Keratinocyte (primary cell): ENCODE results near the gene GAMT. TPM values are rescaled to one million over a fixed set of nuclear protein-coding genes. Genes with fewer than 3 reads are reported as not detected.

Experiments
- DNase-seq: peaks from one replicate; pipeline ENCODE4 v3.0.0-alpha.2; 2011; ENCODE audit warnings: low read depth, missing footprints, low spot score
- FAIRE-seq: peaks from 2 replicates; lab custom pipeline; 2011; peaks lifted over from hg19 to GRCh38; lab: Jason Lieb, UNC
- H2AFZ ChIP-seq: 2 replicates; pipeline ENCODE4 v1.6.0; 2012; ENCODE audit warnings: low read length, control low read depth, inconsistent platforms; ENCODE audit not compliant: control insufficient read depth
- H3K27ac ChIP-seq: 2 replicates; pipeline ENCODE4 v1.5.1; 2011; ENCODE audit warnings: low read length; ENCODE audit not compliant: control insufficient read depth, insufficient read depth
- H3K27me3 ChIP-seq: 3 replicates; pipeline ENCODE4 v1.6.0; 2011; ENCODE audit warnings: low read length; ENCODE audit not compliant: control insufficient read depth, insufficient read depth; ENCODE audit errors: extremely low read depth
- H3K36me3 ChIP-seq, 2 experiments: 2 replicates in 1 of 2; 3 replicates in 1 of 2; pipeline ENCODE4 v1.5.1; 2011; ENCODE audit warnings: low read length in 2 of 2, mild to moderate bottlenecking in 1 of 2; ENCODE audit not compliant: control insufficient read depth in 2 of 2, insufficient read depth in 2 of 2; ENCODE audit errors: extremely low read depth in 1 of 2
- H3K4me1 ChIP-seq: 3 replicates; pipeline ENCODE4 v1.5.1; 2011; ENCODE audit warnings: low read length; ENCODE audit not compliant: control insufficient read depth, insufficient read depth; ENCODE audit errors: extremely low read depth
- H3K4me2 ChIP-seq: 3 replicates; pipeline ENCODE4 v1.6.0; 2011; ENCODE audit warnings: low read depth, low read length; ENCODE audit not compliant: control insufficient read depth, insufficient read depth; ENCODE audit errors: extremely low read depth
- H3K4me3 ChIP-seq, 3 experiments: fragments of 200-600 bp in 1 of 3; sonication (generic) in 1 of 3; 2 replicates in 2 of 3; 3 replicates in 1 of 3; pipeline ENCODE4 v1.5.1; 2011 to 2016; ENCODE audit warnings: low read length in 3 of 3, mild to moderate bottlenecking in 3 of 3, control low read depth in 2 of 3, inconsistent platforms in 1 of 3, low read depth in 1 of 3, mixed read lengths in 1 of 3, mixed run types in 1 of 3, moderate library complexity in 1 of 3; ENCODE audit not compliant: control insufficient read depth in 2 of 3, insufficient read depth in 2 of 3; ENCODE audit errors: extremely low read depth in 1 of 3
- H3K79me2 ChIP-seq: 2 replicates; pipeline ENCODE4 v1.6.0; 2012; ENCODE audit warnings: low read length; ENCODE audit not compliant: control insufficient read depth, insufficient read depth
- H3K9ac ChIP-seq: 3 replicates; pipeline ENCODE4 v1.6.0; 2011; ENCODE audit warnings: low read length; ENCODE audit not compliant: control insufficient read depth, insufficient read depth; ENCODE audit errors: extremely low read depth
- H3K9me1 ChIP-seq: 3 replicates; pipeline ENCODE4 v1.6.0; 2011; ENCODE audit warnings: low read length; ENCODE audit not compliant: control insufficient read depth, insufficient read depth; ENCODE audit errors: extremely low read depth
- H3K9me3 ChIP-seq: 2 replicates; pipeline ENCODE4 v1.5.1; 2012; ENCODE audit warnings: low read depth, low read length; ENCODE audit not compliant: control insufficient read depth
- H4K20me1 ChIP-seq: 3 replicates; pipeline ENCODE4 v1.6.0; 2011; ENCODE audit warnings: low read length; ENCODE audit not compliant: control insufficient read depth, insufficient read depth; ENCODE audit errors: extremely low read depth
- EZH2 ChIP-seq: IDR thresholded peaks from one replicate; pipeline ENCODE4 v1.6.1; 2012; ENCODE audit warnings: inconsistent platforms, mild to moderate bottlenecking, low read length, moderate library complexity
- dilution Hi-C: fragments of 300-500 bp; cut with MboI; formaldehyde crosslinking; loops from one replicate; pipeline ENCODE4 v1.7.0; 2020; ENCODE audit warnings: low sequenced_read_pairs; ENCODE audit not compliant: extremely low pct_ligation_motif_present
- polyA plus RNA-seq, 5 experiments: library from polyadenylated mRNA; depleted of rRNA in 3 of 5; stranded (reverse) in 3 of 5; stranded (forward) in 1 of 5; unstranded in 1 of 5; fragments of >200 nt; gene quantifications; 1 replicate in 1 of 5; 2 replicates in 3 of 5; 3 replicates in 1 of 5; pipeline versions ENCODE4 v1.2.1 to v1.2.3, GENCODE V29; 2011 to 2012; ENCODE audit warnings: missing spikeins in 2 of 5, low read depth in 1 of 5, low replicate concordance in 1 of 5
- TF ChIP-seq, protein P1 (sequence below), 3 experiments: IDR thresholded peaks in 1 of 3; conservative IDR thresholded peaks in 1 of 3; optimal IDR thresholded peaks in 1 of 3; 2 replicates in 2 of 3; 3 replicates in 1 of 3; pipeline versions ENCODE3 to v1.5.1; 2011; ENCODE audit warnings: low read length in 3 of 3, mild to moderate bottlenecking in 3 of 3, moderate library complexity in 2 of 3, control low read depth in 1 of 3, inconsistent platforms in 1 of 3; ENCODE audit not compliant: insufficient read depth in 2 of 3; ENCODE audit errors: extremely low read depth in 1 of 3

The GAMT gene
- polyA plus RNA-seq, 1 donor (not counting 4 experiments of a cell fraction or from before 2014, with no cell fraction given) = 5.7 TPM

DNA sequence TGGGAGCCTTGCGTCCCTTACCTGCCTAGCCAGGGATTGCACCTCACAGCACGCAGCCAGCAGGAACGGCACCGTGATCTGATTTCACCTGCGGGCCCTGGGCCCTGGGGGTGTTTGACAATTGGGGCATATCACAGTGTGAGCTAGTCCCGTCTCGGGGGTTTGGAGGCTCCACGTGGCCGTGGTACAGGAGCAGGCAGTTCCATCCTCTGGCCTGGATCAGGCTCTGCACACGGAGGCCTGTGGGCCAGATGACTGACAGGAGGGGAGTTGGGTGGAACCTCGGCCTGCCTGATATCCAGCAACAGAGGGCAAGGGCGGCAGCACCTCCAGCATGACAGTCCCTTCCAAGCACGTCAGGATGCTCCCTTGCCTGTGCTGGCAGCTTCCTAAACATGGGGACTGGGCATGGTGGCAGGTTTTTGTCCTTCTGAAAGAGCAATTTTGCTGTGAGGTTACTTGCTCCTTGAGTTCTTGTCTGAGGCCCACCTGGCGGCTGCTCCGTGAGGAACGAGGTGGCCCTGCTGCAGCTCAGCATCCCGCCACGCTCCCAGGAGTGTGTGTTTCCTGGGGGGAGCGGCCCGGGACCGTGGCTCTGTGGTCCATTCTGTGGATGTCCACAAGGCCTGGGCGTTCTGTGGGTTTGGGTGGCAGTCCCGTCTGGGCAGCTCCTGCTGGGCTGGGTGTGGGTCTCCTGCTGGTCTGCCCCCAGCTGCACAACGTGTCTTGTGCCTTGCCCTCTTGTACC, 30.6 kb upstream of the GAMT start:
- peaks cover 26% of the 10 kb centered on the region for H3K79me2 ChIP-seq
- no peak for DNase-seq

DNA sequence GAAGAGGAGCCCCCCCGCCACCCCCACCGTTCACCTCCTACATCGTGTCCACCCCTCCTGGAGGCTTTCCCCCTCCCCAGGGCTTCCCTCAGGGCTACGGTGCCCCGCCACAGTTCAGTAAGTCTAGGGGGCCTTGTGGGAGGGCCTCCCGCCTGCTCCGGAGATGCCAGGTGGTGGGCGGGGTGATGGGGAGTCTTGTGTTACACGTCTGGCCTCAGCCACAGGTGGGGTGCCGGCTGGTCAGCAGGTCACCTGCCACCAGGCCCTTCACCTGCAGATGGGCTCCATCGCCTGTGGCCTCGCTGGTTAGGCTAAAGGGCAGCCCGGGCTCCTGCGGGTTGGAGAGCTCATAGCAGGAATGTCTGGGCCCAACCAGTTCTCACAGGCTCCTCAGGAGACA, 28.9 kb upstream of the GAMT start:
- Histone ChIP-seq H3K9ac (no peak overlapping the region), H3K27ac (no peak overlapping the region), H3K79me2 (peaks cover 41% of the 10 kb centered on the region)

More for the DNA sequence above, 30.6 kb upstream of the GAMT start:
- no peaks in the 10 kb centered on the region for H3K27me3 ChIP-seq
- H4K20me1 ChIP-seq = no peaks in the 10 kb centered on the region
- H3K4me3 ChIP-seq = no peak overlapping the region
- H2AFZ ChIP-seq = no peak overlapping the region
- H3K9ac ChIP-seq = no peak overlapping the region
- no peaks in the 10 kb centered on the region for H3K9me1 ChIP-seq
- peaks cover 39 to 51% of the 10 kb centered on the region in 2 experiments for H3K36me3 ChIP-seq
- FAIRE-seq = no peak
- TF ChIP-seq, protein P1, sequence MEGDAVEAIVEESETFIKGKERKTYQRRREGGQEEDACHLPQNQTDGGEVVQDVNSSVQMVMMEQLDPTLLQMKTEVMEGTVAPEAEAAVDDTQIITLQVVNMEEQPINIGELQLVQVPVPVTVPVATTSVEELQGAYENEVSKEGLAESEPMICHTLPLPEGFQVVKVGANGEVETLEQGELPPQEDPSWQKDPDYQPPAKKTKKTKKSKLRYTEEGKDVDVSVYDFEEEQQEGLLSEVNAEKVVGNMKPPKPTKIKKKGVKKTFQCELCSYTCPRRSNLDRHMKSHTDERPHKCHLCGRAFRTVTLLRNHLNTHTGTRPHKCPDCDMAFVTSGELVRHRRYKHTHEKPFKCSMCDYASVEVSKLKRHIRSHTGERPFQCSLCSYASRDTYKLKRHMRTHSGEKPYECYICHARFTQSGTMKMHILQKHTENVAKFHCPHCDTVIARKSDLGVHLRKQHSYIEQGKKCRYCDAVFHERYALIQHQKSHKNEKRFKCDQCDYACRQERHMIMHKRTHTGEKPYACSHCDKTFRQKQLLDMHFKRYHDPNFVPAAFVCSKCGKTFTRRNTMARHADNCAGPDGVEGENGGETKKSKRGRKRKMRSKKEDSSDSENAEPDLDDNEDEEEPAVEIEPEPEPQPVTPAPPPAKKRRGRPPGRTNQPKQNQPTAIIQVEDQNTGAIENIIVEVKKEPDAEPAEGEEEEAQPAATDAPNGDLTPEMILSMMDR (optimal IDR thresholded peaks at IDR 0.05 in 1 of 3, IDR thresholded peaks at IDR 0.05 in 1 of 3, conservative IDR thresholded peaks at IDR 0.05 in 1 of 3; ENCODE audit: extremely low read depth in 1 of 3, insufficient read depth in 2 of 3, low read length in 3 of 3) = no peak
- no peak for TF ChIP-seq EZH2
- no peak overlapping the region for H3K27ac ChIP-seq
- no peaks in the 10 kb centered on the region for H3K9me3 ChIP-seq
- dilution Hi-C loops = no loop called here
- H3K4me2 ChIP-seq = no peak overlapping the region
- no peaks in the 10 kb centered on the region for H3K4me1 ChIP-seq

More for the DNA sequence above, 28.9 kb upstream of the GAMT start:
- Histone ChIP-seq H3K4me2 (no peak overlapping the region), H4K20me1 (peaks cover 6% of the 10 kb centered on the region), H3K9me1 (peaks cover 2% of the 10 kb centered on the region), H3K4me1 (peaks cover 6% of the 10 kb centered on the region), H2AFZ (no peak overlapping the region), H3K4me3 (no peak overlapping the region), H3K9me3 (no peaks in the 10 kb centered on the region), H3K27me3 (no peaks in the 10 kb centered on the region), H3K36me3 (peaks cover 38 to 62% of the 10 kb centered on the region in 2 experiments)
- dilution Hi-C loops = no loop called here
- DNase-seq (no peak), FAIRE-seq (no peak)
- TF ChIP-seq EZH2 = no peak
- TF ChIP-seq, protein P1 (optimal IDR thresholded peaks at IDR 0.05 in 1 of 3, IDR thresholded peaks at IDR 0.05 in 1 of 3, conservative IDR thresholded peaks at IDR 0.05 in 1 of 3; ENCODE audit: extremely low read depth in 1 of 3, insufficient read depth in 2 of 3, low read length in 3 of 3) = no peak
